ENCODE data around the gene THSD8.
"Not testable (repeated sequence)": the region's sequence is repeated elsewhere in the genome, so short reads cannot be mapped to it uniquely, and the experiment has no call there.

THSD8 gene

GRCh38 chr19:12825254-12826131 lies 23.6 kb downstream of the THSD8 start:
- DNase-seq: peak; percentile 73

GRCh38 chr19:12828494-12828893 lies 26.6 kb downstream of the THSD8 start:
- DNase-seq: no peak

GRCh38 chr19:12833418-12833737 lies 31.5 kb downstream of the THSD8 start:
- DNase-seq: no peak

DNA sequence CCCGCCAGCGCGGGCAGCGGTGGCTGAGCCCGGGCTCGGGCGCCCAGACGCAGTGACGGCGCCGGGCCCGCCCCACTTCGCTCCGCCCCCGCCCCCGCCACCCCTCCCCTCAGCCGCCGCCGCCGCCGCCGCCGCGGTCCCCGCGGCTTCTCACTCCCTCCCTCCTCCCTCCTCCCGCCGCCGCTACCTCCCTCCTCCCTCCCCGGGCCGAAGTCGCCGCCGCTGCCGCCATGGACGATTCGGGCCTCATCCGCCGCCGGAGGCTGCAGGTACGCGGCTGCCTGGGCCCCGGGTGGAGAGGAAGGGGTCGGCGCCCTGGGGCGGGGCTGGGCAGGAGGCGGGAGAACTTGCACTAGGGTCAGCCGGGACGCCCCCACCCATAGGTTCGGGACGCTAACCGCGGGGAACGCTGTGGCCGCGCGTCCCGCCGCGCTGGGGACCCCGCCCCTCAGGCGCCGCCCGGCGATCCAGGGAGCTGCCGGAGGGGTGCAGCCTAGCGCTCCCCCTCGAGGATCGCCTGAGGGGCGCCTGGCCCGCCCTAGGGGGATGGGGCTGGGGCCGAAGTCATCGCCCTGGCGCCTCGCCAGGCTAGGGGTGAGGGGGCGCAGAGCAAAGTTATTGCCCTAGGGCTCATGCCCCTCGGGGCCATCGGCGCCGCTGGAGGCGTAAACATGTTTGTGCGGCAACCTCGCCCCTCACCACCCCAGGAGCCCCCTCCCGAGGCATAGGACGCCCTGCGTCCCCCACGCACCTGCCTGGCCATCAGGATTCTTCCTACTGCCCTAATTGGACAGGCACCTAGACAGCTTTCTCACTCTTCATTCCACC lies 32.1 kb downstream of the THSD8 start:
- no peak for DNase-seq

- no peak for DNase-seq
Observed at GRCh38 chr19:12834566-12834943, 32.7 kb downstream of the THSD8 start, which contains the start of gene RTBDN. RTBDN (minus strand) TSS chr19:12834579; CDS start chr19:12829979, 4,600 bp downstream.

GRCh38 chr19:12834976-12835757 lies 33.3 kb downstream of the THSD8 start:
- no peak for DNase-seq

GRCh38 chr19:12836529-12836863 lies 34.6 kb downstream of the THSD8 start:
- DNase-seq: no peak

- no peak for DNase-seq
Observed at GRCh38 chr19:12837225-12837624, 35.4 kb downstream of the THSD8 start.

- no peak for DNase-seq
Observed at GRCh38 chr19:12838182-12838885, 36.5 kb downstream of the THSD8 start, which contains the start of gene MAST1. MAST1 (plus strand) TSS chr19:12838515; CDS start chr19:12838573, 58 bp downstream.

DNA sequence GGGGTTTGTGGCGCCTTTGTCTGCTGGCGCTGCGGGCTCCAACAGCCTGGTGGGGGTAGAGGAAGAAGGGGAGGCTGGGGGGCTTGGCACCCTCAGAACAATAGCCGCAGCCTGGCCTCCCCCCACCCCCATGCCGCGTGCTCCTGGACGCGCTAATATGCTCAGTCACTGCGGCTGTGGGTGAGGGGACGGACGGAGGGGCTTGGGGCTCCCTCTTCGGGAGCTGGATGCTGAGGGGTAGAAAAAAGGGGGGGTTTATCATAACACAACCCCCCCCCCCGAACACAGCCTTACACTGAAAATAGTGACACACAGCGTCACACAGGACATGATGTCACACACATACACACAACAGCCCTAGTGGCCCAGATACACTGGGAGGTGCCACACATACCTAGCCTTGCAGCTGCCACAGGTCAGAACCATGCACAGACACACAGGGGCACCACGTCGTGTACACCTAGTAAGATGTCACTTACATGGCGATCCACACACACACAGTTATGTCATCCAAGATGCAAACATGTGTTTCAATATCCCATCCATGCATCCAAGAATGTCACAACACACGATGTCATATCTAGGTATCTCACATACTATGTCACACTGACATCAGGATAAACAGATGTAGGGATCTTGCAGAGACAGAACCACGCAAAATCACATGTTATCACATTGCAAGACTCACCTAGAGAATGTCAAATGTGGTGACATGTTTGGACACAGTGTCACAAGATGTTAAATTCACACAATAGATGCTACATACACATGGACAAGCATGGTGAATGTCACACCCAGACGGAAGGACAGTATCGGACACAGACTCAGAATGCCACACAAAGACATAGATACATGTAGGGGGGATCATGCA lies 37.3 kb downstream of the THSD8 start:
- DNase-seq: no peak

GRCh38 chr19:12840091-12841079 lies 38.5 kb downstream of the THSD8 start:
- DNase-seq: peak; percentile 64

DNA sequence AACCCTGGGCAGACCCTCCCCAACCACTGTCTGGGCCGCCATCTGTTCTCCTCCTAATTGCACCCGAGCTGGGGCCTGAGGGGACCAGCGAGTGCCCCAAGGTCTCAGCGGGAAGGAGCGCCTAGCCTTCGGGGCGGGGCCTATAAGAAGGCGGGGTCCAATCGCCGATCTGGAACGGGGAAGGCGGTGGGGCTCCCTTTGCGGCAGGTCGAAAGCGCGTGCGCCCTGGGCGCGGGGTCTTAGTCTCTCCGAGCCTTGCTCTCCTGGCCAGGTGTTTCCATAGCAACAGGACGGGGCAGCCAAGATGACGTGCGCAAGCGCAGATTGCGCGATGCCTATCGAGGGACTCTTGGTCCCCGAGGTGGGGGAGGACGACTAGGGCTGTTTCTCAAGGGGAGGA lies 39.2 kb downstream of the THSD8 start:
- no peak for DNase-seq

GRCh38 chr19:12842511-12842910 lies 40.6 kb downstream of the THSD8 start:
- DNase-seq: no peak

GRCh38 chr19:12843328-12843727 lies 41.5 kb downstream of the THSD8 start:
- no peak for DNase-seq

- DNase-seq: no peak
Observed at GRCh38 chr19:12843999-12844732, 42.3 kb downstream of the THSD8 start.

DNA sequence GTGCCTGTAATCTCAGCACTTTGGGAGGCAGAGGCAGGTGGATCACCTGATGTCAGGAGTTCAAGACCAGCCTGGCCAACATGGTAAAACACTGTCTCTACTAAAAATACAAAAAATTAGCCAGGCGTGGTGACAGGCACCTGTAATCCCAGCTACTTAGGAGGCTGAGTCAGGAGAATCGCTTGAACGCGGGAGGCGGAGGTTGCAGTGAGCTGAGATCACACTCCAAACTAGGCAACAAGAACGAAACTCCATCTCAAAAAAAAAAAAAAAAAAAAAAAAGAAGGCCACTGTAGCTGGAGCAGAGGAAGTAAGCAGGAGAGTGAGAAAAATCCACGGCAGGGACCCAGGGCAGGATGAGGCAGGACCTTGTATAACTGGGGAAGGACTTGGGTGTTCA lies 44.7 kb downstream of the THSD8 start:
- not testable (repeated sequence) for DNase-seq

DNA sequence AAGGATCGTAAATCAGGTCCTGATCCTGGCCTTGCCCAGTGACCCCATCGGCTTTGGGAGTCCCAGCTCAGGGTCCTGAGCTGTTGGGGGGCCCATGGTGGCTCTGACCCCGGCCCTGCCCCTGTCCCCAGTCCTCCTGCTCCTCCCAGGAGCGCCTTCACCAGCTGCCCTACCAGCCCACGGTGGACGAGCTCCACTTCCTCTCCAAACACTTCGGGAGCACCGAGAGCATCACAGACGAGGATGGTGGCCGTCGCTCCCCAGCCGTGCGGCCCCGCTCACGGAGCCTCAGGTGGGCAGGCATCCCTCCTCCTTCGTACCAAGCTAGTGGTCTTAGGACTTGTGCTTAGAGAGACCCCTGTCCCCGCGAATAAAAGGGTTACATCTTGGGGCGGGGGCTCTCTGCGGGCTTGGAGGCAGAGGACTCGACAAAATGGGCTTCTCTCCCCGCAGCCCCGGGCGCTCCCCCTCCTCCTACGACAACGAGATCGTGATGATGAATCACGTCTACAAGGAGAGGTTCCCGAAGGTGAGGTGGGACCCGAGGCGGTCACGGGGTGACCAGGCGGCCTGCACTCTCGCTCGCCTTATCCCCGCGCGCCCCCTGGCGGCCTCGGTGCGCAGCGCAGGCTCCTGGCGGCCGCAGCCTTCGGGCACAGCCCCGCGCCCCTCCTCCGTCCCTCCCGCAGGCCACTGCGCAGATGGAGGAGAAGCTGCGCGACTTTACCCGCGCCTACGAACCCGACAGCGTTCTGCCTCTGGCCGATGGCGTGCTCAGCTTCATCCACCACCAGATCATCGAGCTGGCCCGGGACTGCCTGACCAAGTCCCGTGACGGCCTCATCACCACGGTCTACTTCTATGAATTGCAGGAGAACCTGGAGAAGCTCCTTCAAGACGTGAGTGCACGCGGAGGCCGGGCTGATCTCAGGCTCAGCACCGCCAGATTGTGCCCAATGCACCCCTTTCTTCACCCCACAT lies 45.6 kb downstream of the THSD8 start:
- peak; percentile 74 for DNase-seq

All from fibroblast of skin of back (primary cell).